ENCODE data around the gene ARMC7. TPM values are rescaled to one million over a fixed set of nuclear protein-coding genes. Genes with fewer than 3 reads are reported as not detected.

Gene ARMC7
- total RNA-seq, 1 donor from 2014 or later: 15.6 TPM

DNA sequence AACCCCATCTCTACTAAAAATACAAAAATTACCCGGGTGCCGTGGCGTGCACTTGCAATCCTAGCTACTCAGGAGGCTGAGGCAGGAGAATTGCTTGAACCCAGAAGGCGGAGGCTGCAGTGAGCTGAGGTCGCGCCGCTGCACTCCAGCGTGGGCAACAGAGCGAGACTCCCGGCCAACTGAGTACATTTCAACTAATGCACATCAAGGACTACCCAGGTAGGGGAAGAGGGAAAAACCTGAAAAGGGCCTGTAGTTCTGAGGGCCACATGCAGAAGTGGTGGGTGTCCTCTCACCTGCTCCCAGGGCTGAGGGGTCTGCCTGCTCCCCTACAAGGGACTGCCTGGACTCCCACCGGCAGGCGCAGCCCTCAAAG lies 22.6 kb upstream of the ARMC7 start:
- Mint-ChIP-seq H3K9me3 (no peaks in the 10 kb centered on the region), H3K36me3 (ENCODE audit: low read depth) (no peaks in the 10 kb centered on the region), H3K27ac (ENCODE audit: unreplicated experiment) (no peak overlapping the region), H3K4me3 (peak overlapping the region; percentile 73), H3K4me1 (peaks cover 56% of the 10 kb centered on the region), H3K27me3 (ENCODE audit: low read depth) (peaks cover 4% of the 10 kb centered on the region)
- no peak for DNase-seq (ENCODE audit: low read depth, low spot score)
- TF ChIP-seq CTCF (conservative IDR thresholded peaks at IDR 0.05): no peak

DNA sequence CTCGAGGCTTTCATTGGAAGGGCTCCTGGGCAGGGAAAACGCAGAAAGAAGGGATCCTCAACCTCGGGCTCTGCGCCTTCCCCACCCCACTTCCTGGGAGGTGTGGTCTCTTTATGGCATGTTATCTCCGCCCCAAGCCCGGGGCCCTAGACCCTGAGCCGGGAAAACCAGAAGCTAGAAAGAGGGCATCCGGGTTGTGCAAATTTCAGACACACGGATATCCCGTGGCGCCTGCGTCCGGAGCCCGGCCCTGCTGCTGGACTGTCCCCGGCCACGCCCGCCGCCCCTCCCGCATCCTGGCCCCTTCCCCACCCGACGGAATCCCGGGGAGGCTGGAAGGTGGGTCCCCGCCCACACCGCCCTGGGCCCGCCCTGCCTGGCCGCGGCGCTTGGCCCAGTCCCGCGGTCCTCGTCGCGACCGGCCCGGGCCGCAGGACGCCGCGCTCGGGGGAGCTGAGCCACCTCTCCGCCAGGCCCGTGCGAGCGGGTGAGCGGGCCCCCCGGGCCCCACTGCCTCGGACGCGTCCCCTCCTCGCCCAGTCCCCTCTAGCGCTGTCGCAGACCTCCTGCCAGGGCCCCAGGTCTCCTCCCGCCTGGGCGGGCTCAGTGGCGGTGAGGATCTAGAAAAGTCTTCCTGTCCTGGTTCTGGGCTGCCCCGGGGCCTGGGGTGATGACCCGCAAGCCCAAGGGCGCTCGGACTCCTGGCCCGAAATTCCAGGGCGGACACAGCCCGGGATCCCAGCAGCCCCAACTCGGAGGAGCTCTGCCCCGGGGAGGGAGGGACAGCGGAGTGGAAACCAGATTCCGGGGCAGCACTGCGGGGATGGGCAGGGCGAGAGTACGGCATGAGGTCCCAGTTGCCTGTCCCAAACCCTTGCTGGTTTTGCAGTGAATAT lies 22.0 kb upstream of the ARMC7 start, which contains the start of gene SLC16A5:
Gene SLC16A5 (plus strand): TSS at position 397 of the 896 bp plus-strand sequence. CDS start 5,683 bp downstream, outside the sequence.
- no peaks in the 10 kb centered on the region for H3K9me3 Mint-ChIP-seq
- H3K27ac Mint-ChIP-seq (ENCODE audit: unreplicated experiment): peak within 1 kb of the TSS; percentile 19
- DNase-seq (ENCODE audit: low read depth, low spot score): peak; percentile 65
- no peak for TF ChIP-seq CTCF (conservative IDR thresholded peaks at IDR 0.05)
- H3K36me3 Mint-ChIP-seq (ENCODE audit: low read depth): no peaks in the 10 kb centered on the region
- peaks cover 4% of the 10 kb centered on the region for H3K27me3 Mint-ChIP-seq (ENCODE audit: low read depth)
- H3K4me1 Mint-ChIP-seq: peaks cover 56% of the 10 kb centered on the region
- H3K4me3 Mint-ChIP-seq: peak within 1 kb of the TSS; percentile 73

GRCh38 chr17:75088465-75089417 lies 21.0 kb upstream of the ARMC7 start:
- peak overlapping the region; percentile 49 for H3K4me3 Mint-ChIP-seq
- no peaks in the 10 kb centered on the region for H3K9me3 Mint-ChIP-seq
- H3K27ac Mint-ChIP-seq (ENCODE audit: unreplicated experiment): peak overlapping the region; percentile 19
- H3K4me1 Mint-ChIP-seq: peaks cover 57% of the 10 kb centered on the region
- DNase-seq (ENCODE audit: low read depth, low spot score): no peak
- no peak for TF ChIP-seq CTCF (conservative IDR thresholded peaks at IDR 0.05)
- no peaks in the 10 kb centered on the region for H3K36me3 Mint-ChIP-seq (ENCODE audit: low read depth)
- peaks cover 4% of the 10 kb centered on the region for H3K27me3 Mint-ChIP-seq (ENCODE audit: low read depth)

- Mint-ChIP-seq H3K4me3 (peak overlapping the region; percentile 25), H3K27me3 (ENCODE audit: low read depth) (peaks cover 4% of the 10 kb centered on the region), H3K27ac (ENCODE audit: unreplicated experiment) (peak overlapping the region; percentile 81), H3K9me3 (no peaks in the 10 kb centered on the region), H3K4me1 (peaks cover 46% of the 10 kb centered on the region), H3K36me3 (ENCODE audit: low read depth) (no peaks in the 10 kb centered on the region)
- no peak for TF ChIP-seq CTCF (conservative IDR thresholded peaks at IDR 0.05)
- no peak for DNase-seq (ENCODE audit: low read depth, low spot score)
These were observed 18.6 kb upstream of the ARMC7 start for GRCh38 chr17:75090871-75091854.

Measured in neural crest cell (in vitro differentiated cells).